Measurements from ENCODE around the gene OR1D2.
"Not testable (repeated sequence)": the region's sequence is repeated elsewhere in the genome, so short reads cannot be mapped to it uniquely, and the experiment has no call there.

DNA sequence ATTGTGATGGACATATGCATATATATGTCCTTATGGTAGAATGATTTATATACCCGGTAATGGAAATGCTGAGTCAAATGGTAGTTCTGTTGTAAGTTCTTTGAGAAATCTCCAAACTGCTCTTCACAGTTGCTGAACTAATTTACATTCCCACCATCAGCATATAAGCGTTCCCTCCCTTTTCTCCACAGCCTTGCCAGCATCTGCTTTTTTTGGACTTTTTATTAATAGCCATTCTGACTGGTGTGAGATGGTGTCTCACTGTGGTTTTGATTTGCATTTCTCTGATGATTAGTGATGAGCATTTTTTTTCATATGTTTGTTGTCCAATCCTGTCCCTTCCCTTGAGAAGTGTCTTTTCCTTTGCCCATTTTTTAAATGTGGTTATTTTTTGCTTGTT lies 49.4 kb downstream of the OR1D2 start:
- TF ChIP-seq, protein P1, sequence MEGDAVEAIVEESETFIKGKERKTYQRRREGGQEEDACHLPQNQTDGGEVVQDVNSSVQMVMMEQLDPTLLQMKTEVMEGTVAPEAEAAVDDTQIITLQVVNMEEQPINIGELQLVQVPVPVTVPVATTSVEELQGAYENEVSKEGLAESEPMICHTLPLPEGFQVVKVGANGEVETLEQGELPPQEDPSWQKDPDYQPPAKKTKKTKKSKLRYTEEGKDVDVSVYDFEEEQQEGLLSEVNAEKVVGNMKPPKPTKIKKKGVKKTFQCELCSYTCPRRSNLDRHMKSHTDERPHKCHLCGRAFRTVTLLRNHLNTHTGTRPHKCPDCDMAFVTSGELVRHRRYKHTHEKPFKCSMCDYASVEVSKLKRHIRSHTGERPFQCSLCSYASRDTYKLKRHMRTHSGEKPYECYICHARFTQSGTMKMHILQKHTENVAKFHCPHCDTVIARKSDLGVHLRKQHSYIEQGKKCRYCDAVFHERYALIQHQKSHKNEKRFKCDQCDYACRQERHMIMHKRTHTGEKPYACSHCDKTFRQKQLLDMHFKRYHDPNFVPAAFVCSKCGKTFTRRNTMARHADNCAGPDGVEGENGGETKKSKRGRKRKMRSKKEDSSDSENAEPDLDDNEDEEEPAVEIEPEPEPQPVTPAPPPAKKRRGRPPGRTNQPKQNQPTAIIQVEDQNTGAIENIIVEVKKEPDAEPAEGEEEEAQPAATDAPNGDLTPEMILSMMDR (conservative IDR thresholded peaks at IDR 0.05; ENCODE audit: low read depth, low read length), result not testable (repeated sequence)
- not testable (repeated sequence) for TF ChIP-seq MAZ (IDR thresholded peaks at IDR 0.05; ENCODE audit: borderline replicate concordance, low read depth, low read length); POLR2A (IDR thresholded peaks at IDR 0.05; ENCODE audit: low read depth, low read length); CEBPB (IDR thresholded peaks at IDR 0.05; ENCODE audit: low read depth, low read length); CHD1 (IDR thresholded peaks at IDR 0.05; ENCODE audit: low read depth, low read length)
- TF ChIP-seq, protein P2, sequence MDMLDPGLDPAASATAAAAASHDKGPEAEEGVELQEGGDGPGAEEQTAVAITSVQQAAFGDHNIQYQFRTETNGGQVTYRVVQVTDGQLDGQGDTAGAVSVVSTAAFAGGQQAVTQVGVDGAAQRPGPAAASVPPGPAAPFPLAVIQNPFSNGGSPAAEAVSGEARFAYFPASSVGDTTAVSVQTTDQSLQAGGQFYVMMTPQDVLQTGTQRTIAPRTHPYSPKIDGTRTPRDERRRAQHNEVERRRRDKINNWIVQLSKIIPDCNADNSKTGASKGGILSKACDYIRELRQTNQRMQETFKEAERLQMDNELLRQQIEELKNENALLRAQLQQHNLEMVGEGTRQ (IDR thresholded peaks at IDR 0.05; ENCODE audit: low read depth, low read length), result not testable (repeated sequence)

Data from IMR-90 (cell line).